PC-9 (cell line): ENCODE measurements around the gene LRP8.

Source experiments
- CTCF ChIP-seq: fragments of 200-600 bp; sonication (generic); conservative IDR thresholded peaks from 2 replicates; pipeline ENCODE4 v1.6.1; 2017; ENCODE audit warnings: mixed run types, antibody characterized with exemption, mild to moderate bottlenecking, moderate library complexity
- EZH2 ChIP-seq: fragments of 200-600 bp; sonication (generic); IDR thresholded peaks from 2 replicates; pipeline ENCODE4 v1.8.0; 2017; ENCODE audit warnings: antibody characterized with exemption, low read depth

GRCh38 chr1:53321366-53321765, 6.5 kb downstream of the LRP8 start:
- TF ChIP-seq CTCF: no peak
- TF ChIP-seq EZH2: no peak
